Suprapubic skin (tissue), 4 donors: Measurements from ENCODE around the gene PUM1. TPM values are rescaled to one million over a fixed set of nuclear protein-coding genes. Genes with fewer than 3 reads are reported as not detected.

ENCODE experiments used
- DNase-seq, 2 donors: peaks; one replicate each; pipeline ENCODE4 v3.0.0-alpha.2; 2019; ENCODE audit warnings: low spot score in 2 of 2
- H3K27ac ChIP-seq: fragments of 200-600 bp; sonication (generic); one replicate; pipeline ENCODE4 v1.5.1; 2019
- H3K27me3 ChIP-seq: fragments of 200-600 bp; sonication (generic); one replicate; pipeline ENCODE4 v1.5.1; 2019
- H3K36me3 ChIP-seq: fragments of 200-600 bp; sonication (generic); one replicate; pipeline ENCODE4 v1.5.1; 2019
- H3K4me1 ChIP-seq: fragments of 200-600 bp; sonication (generic); one replicate; pipeline ENCODE4 v1.5.1; 2019
- H3K4me3 ChIP-seq: fragments of 200-600 bp; sonication (generic); one replicate; pipeline ENCODE4 v1.5.1; 2019; ENCODE audit warnings: mild to moderate bottlenecking
- H3K9me3 ChIP-seq: fragments of 200-600 bp; sonication (generic); one replicate; pipeline ENCODE4 v1.5.1; 2019
- CTCF ChIP-seq, 2 donors: fragments of 200-600 bp in 1 of 2; fragments of 450-650 bp in 1 of 2; sonication (generic) in 1 of 2; IDR thresholded peaks; one replicate each; pipeline ENCODE4 v1.5.1; 2016 to 2019; ENCODE audit warnings: antibody characterized with exemption in 2 of 2, mild to moderate bottlenecking in 1 of 2, moderate library complexity in 1 of 2
- EP300 ChIP-seq: sonication (generic); formaldehyde crosslinking; IDR thresholded peaks from one replicate; pipeline ENCODE4 v1.6.1; 2017; ENCODE audit warnings: antibody characterized with exemption
- POLR2A ChIP-seq, 2 donors: fragments of 450-650 bp; IDR thresholded peaks; one replicate each; pipeline ENCODE4 v1.6.1; 2017; ENCODE audit warnings: antibody characterized with exemption in 2 of 2, mild to moderate bottlenecking in 2 of 2, moderate library complexity in 2 of 2
- POLR2AphosphoS5 ChIP-seq, 3 donors: sonication (generic); formaldehyde crosslinking; IDR thresholded peaks; one replicate each; pipeline ENCODE4 v1.6.1; 2017; ENCODE audit warnings: antibody characterized with exemption in 3 of 3
- WGBS: methylation state at CpG from one replicate; pipeline ENCODE4 v1.1.5; 2018; 5-methylcytosine and 5-hydroxymethylcytosine counted together
- total RNA-seq, 4 donors: library from RNA; depleted of rRNA; stranded (reverse); fragments of >200 nt; gene quantifications; one replicate each; pipeline ENCODE4 v1.1.0, GENCODE V29; 2016

PUM1 gene
- total RNA-seq, 4 donors from 2014 or later, result 100 to 132 (median 110) TPM

DNA sequence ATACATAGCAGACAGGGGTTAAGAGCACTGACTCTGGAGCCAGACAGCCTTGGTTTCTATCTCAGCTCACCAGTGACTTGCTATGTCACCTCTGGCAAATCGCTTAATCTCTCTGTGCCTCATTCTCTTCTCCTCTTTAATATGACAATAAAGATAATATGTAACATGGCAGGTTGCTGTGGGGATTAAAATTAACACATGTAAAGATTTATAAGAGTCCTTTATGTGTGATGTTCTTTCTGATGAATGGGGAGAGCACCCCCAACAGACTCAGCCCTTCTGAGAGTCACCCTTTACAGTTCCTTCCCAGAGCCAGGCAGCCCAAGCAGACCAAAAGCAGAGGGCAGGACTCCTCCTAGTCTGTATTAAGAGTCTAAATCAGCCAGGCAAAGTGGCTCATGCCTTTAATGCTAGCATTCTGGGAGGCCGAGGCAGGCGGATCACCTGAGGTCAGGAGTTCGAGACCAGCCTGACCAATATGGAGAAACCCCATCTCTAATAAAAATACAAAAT, 80.5 kb downstream of the PUM1 start:
- 97% methylated on average over 4 of the region's 4 CpGs for WGBS
- no peak for TF ChIP-seq EP300
- TF ChIP-seq POLR2A (IDR thresholded peaks at IDR 0.05), result no peak
- no peak for TF ChIP-seq POLR2AphosphoS5 (IDR thresholded peaks at IDR 0.05)
- no peaks in the 10 kb centered on the region for H3K9me3 ChIP-seq
- peaks cover 10% of the 10 kb centered on the region for H3K36me3 ChIP-seq
- H3K27me3 ChIP-seq, result no peaks in the 10 kb centered on the region
- no peak for DNase-seq
- peaks cover 41% of the 10 kb centered on the region for H3K4me1 ChIP-seq
- no peak overlapping the region for H3K4me3 ChIP-seq
- H3K27ac ChIP-seq, result no peak overlapping the region

DNA sequence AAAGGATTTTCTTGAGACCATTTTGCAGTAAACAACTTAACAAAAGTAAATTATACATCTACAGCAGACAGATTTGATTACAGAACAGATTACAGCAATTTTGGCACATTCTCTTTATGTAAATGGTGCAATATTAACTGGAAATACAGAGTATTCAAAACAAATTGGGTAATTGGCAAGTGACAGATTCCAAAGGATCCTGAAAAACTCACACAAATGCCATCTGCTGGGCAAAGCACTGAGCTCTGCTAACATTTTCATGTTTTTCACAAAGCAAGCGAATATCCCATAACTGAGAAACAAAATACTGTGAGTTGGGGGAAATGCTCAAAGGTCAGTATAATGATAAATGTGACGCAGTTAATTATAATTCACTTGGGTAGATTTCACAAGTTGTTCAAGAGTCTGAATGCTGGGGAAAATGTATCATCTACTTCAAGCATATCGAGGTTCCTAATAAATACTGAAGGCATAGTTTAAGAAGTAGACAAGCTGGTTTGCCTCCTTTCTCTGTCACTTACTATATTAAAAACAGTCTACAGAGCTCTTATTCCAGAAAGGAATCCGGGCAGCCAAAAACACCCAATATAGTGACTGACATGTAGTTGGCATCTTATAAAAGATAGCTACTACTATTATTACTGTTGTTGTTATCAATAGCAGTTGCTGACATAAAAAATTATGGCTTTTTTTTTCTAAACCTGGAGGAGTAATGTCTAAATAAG, 81.2 kb downstream of the PUM1 start:
- H3K27me3 ChIP-seq, result no peaks in the 10 kb centered on the region
- WGBS, result 41% methylated on average over 4 of the region's 4 CpGs
- TF ChIP-seq EP300, result no peak
- TF ChIP-seq POLR2AphosphoS5 (IDR thresholded peaks at IDR 0.05), result no peak
- TF ChIP-seq POLR2A (IDR thresholded peaks at IDR 0.05), result no peak
- TF ChIP-seq CTCF (IDR thresholded peaks at IDR 0.05), result no peak
- H3K36me3 ChIP-seq, result peaks cover 17% of the 10 kb centered on the region
- H3K4me3 ChIP-seq, result no peak overlapping the region
- H3K4me1 ChIP-seq, result peaks cover 41% of the 10 kb centered on the region
- DNase-seq, result no peak
- H3K9me3 ChIP-seq, result no peaks in the 10 kb centered on the region
- H3K27ac ChIP-seq, result peak overlapping the region; percentile 7

GRCh38 chr1:30982937-30983336, 82.6 kb downstream of the PUM1 start:
- Histone ChIP-seq H3K9me3 (no peaks in the 10 kb centered on the region), H3K27me3 (no peaks in the 10 kb centered on the region), H3K36me3 (peaks cover 27% of the 10 kb centered on the region), H3K27ac (no peak overlapping the region), H3K4me1 (peaks cover 37% of the 10 kb centered on the region), H3K4me3 (no peak overlapping the region)
- 67% methylated on average over 1 of the region's 1 CpG for WGBS
- DNase-seq, result no peak
- no peak for TF ChIP-seq CTCF (IDR thresholded peaks at IDR 0.05)
- TF ChIP-seq POLR2AphosphoS5 (IDR thresholded peaks at IDR 0.05), result no peak
- TF ChIP-seq POLR2A (IDR thresholded peaks at IDR 0.05), result no peak
- no peak for TF ChIP-seq EP300

GRCh38 chr1:30982431-30982830, 83.1 kb downstream of the PUM1 start:
- Histone ChIP-seq H3K27ac (no peak overlapping the region), H3K4me3 (no peak overlapping the region), H3K27me3 (no peaks in the 10 kb centered on the region), H3K4me1 (peaks cover 38% of the 10 kb centered on the region), H3K9me3 (no peaks in the 10 kb centered on the region), H3K36me3 (peaks cover 27% of the 10 kb centered on the region)
- TF ChIP-seq CTCF (IDR thresholded peaks at IDR 0.05) (no peak), POLR2AphosphoS5 (IDR thresholded peaks at IDR 0.05) (no peak), EP300 (no peak), POLR2A (IDR thresholded peaks at IDR 0.05) (no peak)
- no peak for DNase-seq

DNA sequence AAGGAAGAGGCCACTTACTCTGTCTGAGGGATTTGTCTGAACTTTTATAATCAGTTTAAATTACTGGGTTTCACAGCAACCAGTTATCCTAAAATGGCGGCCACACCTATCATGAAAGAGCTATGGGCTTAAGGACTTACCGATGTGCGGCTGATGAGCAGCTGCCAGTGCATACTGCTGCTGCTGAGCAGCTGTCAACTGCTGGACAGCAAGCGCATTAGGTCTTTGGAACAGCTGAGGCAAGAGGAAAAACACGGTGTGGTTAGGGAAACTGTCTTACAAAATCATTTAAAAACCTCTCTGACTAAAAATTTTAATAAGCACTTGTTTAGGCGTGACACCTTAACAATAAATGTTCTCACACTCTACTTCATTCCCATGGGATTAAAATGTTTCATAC, 84.3 kb downstream of the PUM1 start:
- no peak for TF ChIP-seq EP300
- TF ChIP-seq POLR2AphosphoS5 (IDR thresholded peaks at IDR 0.05), result no peak
- TF ChIP-seq POLR2A (IDR thresholded peaks at IDR 0.05), result no peak
- TF ChIP-seq CTCF (IDR thresholded peaks at IDR 0.05), result no peak
- H3K36me3 ChIP-seq, result peaks cover 29% of the 10 kb centered on the region
- 87% methylated on average over 6 of the region's 6 CpGs for WGBS

More for the DNA sequence above, 84.3 kb downstream of the PUM1 start:
- H3K4me3 ChIP-seq, result no peak overlapping the region
- no peak for DNase-seq
- no peak overlapping the region for H3K27ac ChIP-seq
- H3K27me3 ChIP-seq, result no peaks in the 10 kb centered on the region
- H3K4me1 ChIP-seq, result peaks cover 48% of the 10 kb centered on the region
- H3K9me3 ChIP-seq, result no peaks in the 10 kb centered on the region
